ENCODE results near the gene MAST2. TPM values are rescaled to one million over a fixed set of nuclear protein-coding genes. Genes with fewer than 3 reads are reported as not detected.

MAST2 gene
- total and polyA plus RNA-seq, 2 donors (not counting 3 experiments of a cell fraction or from before 2014, with no cell fraction given), result 25.0 to 41.2 TPM

- Histone ChIP-seq H3K79me2 (ENCODE audit: control insufficient read depth, insufficient read depth, low read length) (peaks cover 4% of the 10 kb centered on the region), H3K9ac (replicated peaks; ENCODE audit: extremely low read depth, insufficient read depth, low read length) (no peak overlapping the region), H3K27ac (ENCODE audit: insufficient read depth, low read depth, low read length) (no peak overlapping the region), H3K9me3 (replicated peaks; ENCODE audit: control insufficient read depth, insufficient read depth, low read length) (no peaks in the 10 kb centered on the region), H3K9me1 (replicated peaks; ENCODE audit: control insufficient read depth, extremely low read depth, insufficient read depth, low read length) (no peaks in the 10 kb centered on the region), H3K4me2 (ENCODE audit: insufficient read depth, low read length) (no peak overlapping the region), H3K27me3 (ENCODE audit: control insufficient read depth in 2 of 2, insufficient read depth in 2 of 2, low read length in 2 of 2) (no peaks in the 10 kb centered on the region), H2AFZ (ENCODE audit: low read depth, low read length) (no peak overlapping the region), H3K4me1 (ENCODE audit: control insufficient read depth, extremely low read depth, insufficient read depth, low read length) (no peaks in the 10 kb centered on the region), H4K20me1 (replicated peaks; ENCODE audit: control insufficient read depth, extremely low read depth, insufficient read depth, low read length) (no peaks in the 10 kb centered on the region), H3K4me3 (replicated peaks in 1 of 3; ENCODE audit: insufficient read depth in 1 of 3, low read depth in 1 of 3, low read length in 3 of 3) (no peak overlapping the region), H3K36me3 (ENCODE audit: control insufficient read depth in 2 of 2, extremely low read depth in 1 of 2, insufficient read depth in 2 of 2, low read length in 2 of 2) (peaks cover 0 to 4% of the 10 kb centered on the region in 2 experiments)
- intact Hi-C loops (cut with micrococcal nuclease) (no loop called here), dilution Hi-C loops (cut with MboI; ENCODE audit: extremely low pct_ligation_motif_present, low sequenced_read_pairs) (no loop called here)
- ChIA-PET CTCF (no interaction called here), POLR2A (no interaction called here)
- no TSS peak for BruUV-seq (replicated peaks)
- no peak for TF ChIP-seq JUN (IDR thresholded peaks at IDR 0.05; ENCODE audit: borderline replicate concordance, insufficient read depth, insufficient read length, low read depth)
- TF ChIP-seq POLR2A (IDR thresholded peaks at IDR 0.05; ENCODE audit: low read depth, low read length), result no peak
- TF ChIP-seq CTCF (IDR thresholded peaks at IDR 0.05; ENCODE audit: extremely low read depth in 1 of 2, insufficient read depth in 1 of 2, low read depth in 1 of 2, low read length in 2 of 2), result no peak
- TF ChIP-seq MYC (IDR thresholded peaks at IDR 0.05; ENCODE audit: low read depth, low read length), result no peak
- no peak for TF ChIP-seq MAX (IDR thresholded peaks at IDR 0.05; ENCODE audit: insufficient read depth, insufficient read length)
- TF ChIP-seq EZH2 (IDR thresholded peaks at IDR 0.05; ENCODE audit: borderline replicate concordance, low read depth, low read length, severe bottlenecking), result no peak
- no peak for TF ChIP-seq POLR2AphosphoS5 (IDR thresholded peaks at IDR 0.05; ENCODE audit: insufficient read depth, low read depth, low read length)
- TF ChIP-seq FOS (IDR thresholded peaks at IDR 0.05; ENCODE audit: borderline replicate concordance, insufficient read depth, low read length), result no peak
- no peak for FAIRE-seq
- DNase-seq (ENCODE audit: low read depth, low spot score), result no peak
Measured at GRCh38 chr1:45968941-45969666, 165.7 kb downstream of the MAST2 start.

Measured in endothelial cell of umbilical vein (primary cell).